Measurements from ENCODE around the gene CNIH3. TPM values are rescaled to one million over a fixed set of nuclear protein-coding genes. Genes with fewer than 3 reads are reported as not detected.

Gene CNIH3
- total and polyA plus RNA-seq, 9 donors: 3.8 to 11.8 (median 8.3) TPM

DNA sequence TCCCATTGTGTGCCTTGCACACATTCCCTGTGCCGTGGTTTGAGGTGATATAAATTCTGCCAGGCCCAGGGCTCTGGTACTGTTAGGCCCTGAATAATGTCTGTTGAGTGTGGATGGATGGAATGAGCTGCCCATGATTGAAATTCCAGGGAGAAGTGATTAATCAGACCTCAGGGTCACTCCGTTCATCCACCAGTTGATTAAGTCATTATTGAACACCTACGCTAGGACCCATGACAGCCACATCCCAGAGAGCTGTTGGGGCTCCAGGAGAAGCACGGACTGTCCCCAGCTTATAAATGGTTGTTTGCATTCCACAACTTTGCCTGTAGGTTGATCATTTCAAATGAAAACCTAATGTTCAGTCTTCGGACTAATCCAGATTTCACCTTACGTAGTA, 98.4 kb downstream of the CNIH3 start:
- no peak overlapping the region for H3K27ac ChIP-seq
- H3K4me3 ChIP-seq: no peak overlapping the region
- no peaks in the 10 kb centered on the region for H3K9me3 ChIP-seq
- H3K4me1 ChIP-seq (ENCODE audit: insufficient read depth): no peaks in the 10 kb centered on the region
- no peak for DNase-seq
- intact Hi-C loops (cut with DNase I): no loop called here
- 95 to 96% (median 95%) methylated on average over 6 of the region's 6 CpGs for WGBS, 3 donors
- no peaks in the 10 kb centered on the region for H3K27me3 ChIP-seq
- no peaks in the 10 kb centered on the region for H3K36me3 ChIP-seq
- TF ChIP-seq POLR2A (IDR thresholded peaks at IDR 0.05) (no peak), EP300 (IDR thresholded peaks at IDR 0.05) (no peak)
- TF ChIP-seq, protein P1, sequence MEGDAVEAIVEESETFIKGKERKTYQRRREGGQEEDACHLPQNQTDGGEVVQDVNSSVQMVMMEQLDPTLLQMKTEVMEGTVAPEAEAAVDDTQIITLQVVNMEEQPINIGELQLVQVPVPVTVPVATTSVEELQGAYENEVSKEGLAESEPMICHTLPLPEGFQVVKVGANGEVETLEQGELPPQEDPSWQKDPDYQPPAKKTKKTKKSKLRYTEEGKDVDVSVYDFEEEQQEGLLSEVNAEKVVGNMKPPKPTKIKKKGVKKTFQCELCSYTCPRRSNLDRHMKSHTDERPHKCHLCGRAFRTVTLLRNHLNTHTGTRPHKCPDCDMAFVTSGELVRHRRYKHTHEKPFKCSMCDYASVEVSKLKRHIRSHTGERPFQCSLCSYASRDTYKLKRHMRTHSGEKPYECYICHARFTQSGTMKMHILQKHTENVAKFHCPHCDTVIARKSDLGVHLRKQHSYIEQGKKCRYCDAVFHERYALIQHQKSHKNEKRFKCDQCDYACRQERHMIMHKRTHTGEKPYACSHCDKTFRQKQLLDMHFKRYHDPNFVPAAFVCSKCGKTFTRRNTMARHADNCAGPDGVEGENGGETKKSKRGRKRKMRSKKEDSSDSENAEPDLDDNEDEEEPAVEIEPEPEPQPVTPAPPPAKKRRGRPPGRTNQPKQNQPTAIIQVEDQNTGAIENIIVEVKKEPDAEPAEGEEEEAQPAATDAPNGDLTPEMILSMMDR (IDR thresholded peaks at IDR 0.05): no peak

DNA sequence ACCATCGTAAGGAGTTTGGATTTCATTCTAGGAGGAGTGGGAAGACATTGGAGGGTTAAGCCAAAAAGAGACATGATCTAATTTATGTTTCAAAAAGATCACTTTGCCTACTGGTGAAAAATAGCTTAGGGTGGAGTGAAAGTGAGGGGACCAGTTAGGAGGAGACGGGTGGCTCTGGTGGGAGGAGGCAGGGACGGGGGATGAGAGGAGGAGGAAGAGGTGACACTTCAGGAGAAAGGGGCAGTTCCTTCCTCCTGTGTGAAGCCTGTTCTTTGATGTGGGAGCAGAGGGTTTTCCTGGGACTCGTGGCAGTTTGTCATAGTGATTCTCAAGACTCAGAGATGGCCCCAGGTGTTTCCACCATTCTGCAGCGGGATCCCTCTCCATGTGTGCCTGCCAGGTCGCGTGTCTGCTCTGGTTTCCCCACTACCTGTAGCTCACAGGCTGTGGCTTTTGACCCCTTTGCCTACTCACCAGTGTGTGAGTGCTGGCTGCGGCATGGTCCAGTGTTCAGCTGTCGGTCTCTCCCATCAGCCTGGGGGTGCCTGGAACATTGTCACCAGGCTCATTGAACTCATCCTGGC, 102.4 kb downstream of the CNIH3 start:
- no peaks in the 10 kb centered on the region for H3K27me3 ChIP-seq
- no peak overlapping the region for H3K27ac ChIP-seq
- TF ChIP-seq EP300 (IDR thresholded peaks at IDR 0.05) (no peak), POLR2A (IDR thresholded peaks at IDR 0.05) (no peak)
- TF ChIP-seq, protein P1 (IDR thresholded peaks at IDR 0.05): no peak
- 90 to 93% (median 93%) methylated on average over 9 of the region's 9 CpGs for WGBS, 3 donors
- H3K4me3 ChIP-seq: no peak overlapping the region
- DNase-seq: no peak
- H3K4me1 ChIP-seq (ENCODE audit: insufficient read depth): no peaks in the 10 kb centered on the region
- H3K9me3 ChIP-seq: no peaks in the 10 kb centered on the region
- H3K36me3 ChIP-seq: no peaks in the 10 kb centered on the region
- intact Hi-C loops (cut with DNase I): no loop called here

DNA sequence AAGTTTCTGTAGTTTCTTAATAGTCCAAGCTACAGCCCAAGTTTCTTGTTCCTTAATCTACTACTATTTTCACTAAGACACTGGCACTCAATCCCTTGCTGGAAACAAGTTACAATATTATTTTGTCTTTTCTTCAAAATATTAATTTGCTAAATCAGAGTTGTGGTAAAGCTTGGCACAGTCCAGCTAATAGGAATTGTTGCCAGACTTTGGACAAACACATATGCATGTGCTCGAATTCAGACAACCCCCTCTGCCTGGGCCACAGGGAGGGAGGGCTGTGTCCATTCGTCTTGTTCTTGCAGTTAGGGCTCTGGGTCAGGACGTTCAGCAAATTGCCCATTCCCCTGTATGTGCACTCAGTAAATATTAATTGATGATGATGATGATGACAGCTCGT, 103.6 kb downstream of the CNIH3 start:
- no peak overlapping the region for H3K27ac ChIP-seq
- no peaks in the 10 kb centered on the region for H3K4me1 ChIP-seq (ENCODE audit: insufficient read depth)
- no peak overlapping the region for H3K4me3 ChIP-seq
- DNase-seq: no peak
- intact Hi-C loops (cut with DNase I): no loop called here
- H3K9me3 ChIP-seq: no peaks in the 10 kb centered on the region
- 16 to 27% (median 24%) methylated on average over 4 of the region's 4 CpGs for WGBS, 3 donors
- TF ChIP-seq EP300 (IDR thresholded peaks at IDR 0.05): no peak
- H3K27me3 ChIP-seq: no peaks in the 10 kb centered on the region
- no peaks in the 10 kb centered on the region for H3K36me3 ChIP-seq

DNA sequence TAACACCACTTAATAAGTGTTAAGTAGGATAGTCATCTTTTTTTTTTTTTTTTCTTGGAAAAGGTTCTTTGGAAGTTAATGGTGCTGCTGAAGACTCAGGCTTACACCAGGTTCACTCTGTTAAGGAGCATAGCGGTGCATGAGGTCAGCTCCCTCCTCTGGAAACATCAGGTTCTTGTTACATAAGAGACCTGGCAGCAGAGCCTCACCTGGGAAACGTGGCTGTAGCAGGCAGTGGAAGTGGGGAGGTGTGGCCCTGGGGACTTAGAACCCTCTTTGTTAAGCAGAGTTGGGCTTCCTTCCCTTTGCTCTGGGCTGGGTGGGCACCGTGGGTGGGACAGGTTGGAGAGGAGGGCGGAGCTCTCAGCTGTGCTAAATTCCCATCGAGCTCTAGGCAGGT, 104.1 kb downstream of the CNIH3 start:
- TF ChIP-seq POLR2A (IDR thresholded peaks at IDR 0.05) (no peak), EP300 (IDR thresholded peaks at IDR 0.05) (no peak)
- TF ChIP-seq, protein P1 (IDR thresholded peaks at IDR 0.05): no peak
- intact Hi-C loops (cut with DNase I): no loop called here
- whole genome bisulfite sequencing, 3 donors: 63 to 75% (median 70%) methylated on average over 5 of the region's 5 CpGs
- Histone ChIP-seq H3K27me3 (no peaks in the 10 kb centered on the region), H3K9me3 (no peaks in the 10 kb centered on the region), H3K36me3 (no peaks in the 10 kb centered on the region), H3K27ac (no peak overlapping the region), H3K4me1 (ENCODE audit: insufficient read depth) (no peaks in the 10 kb centered on the region), H3K4me3 (no peak overlapping the region)
- no peak for DNase-seq

DNA sequence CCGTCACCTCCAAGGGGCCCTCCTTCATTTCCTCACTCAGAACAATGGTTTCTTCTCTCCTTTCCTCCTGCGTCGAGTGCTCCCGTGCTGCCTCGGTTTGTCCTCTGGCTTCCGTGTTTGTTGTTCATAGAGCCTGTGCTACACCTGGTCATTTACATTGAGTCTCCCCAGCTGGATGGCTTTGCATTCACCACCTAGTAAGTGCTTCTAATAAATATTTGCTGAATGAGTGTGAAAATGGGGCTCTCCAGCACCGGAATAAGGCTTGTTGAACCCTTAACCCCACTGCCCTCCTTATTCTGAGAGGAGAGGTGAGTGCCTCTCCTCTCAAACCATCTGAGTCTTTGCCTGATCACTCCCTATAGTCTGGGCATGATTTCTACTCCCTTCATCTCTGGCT, 104.9 kb downstream of the CNIH3 start:
- TF ChIP-seq POLR2A (IDR thresholded peaks at IDR 0.05) (no peak), EP300 (IDR thresholded peaks at IDR 0.05) (no peak)
- TF ChIP-seq, protein P1 (IDR thresholded peaks at IDR 0.05): no peak
- H3K4me3 ChIP-seq: no peak overlapping the region
- no peaks in the 10 kb centered on the region for H3K36me3 ChIP-seq
- no peaks in the 10 kb centered on the region for H3K4me1 ChIP-seq (ENCODE audit: insufficient read depth)
- 94 to 97% (median 95%) methylated on average over 7 of the region's 7 CpGs for WGBS, 3 donors
- no peak for DNase-seq
- intact Hi-C loops (cut with DNase I): no loop called here
- no peaks in the 10 kb centered on the region for H3K9me3 ChIP-seq
- no peak overlapping the region for H3K27ac ChIP-seq
- no peaks in the 10 kb centered on the region for H3K27me3 ChIP-seq

All from ovary (tissue), 9 donors.